PC-9 (cell line): ENCODE results near the gene GZF1. TPM values are rescaled to one million over a fixed set of nuclear protein-coding genes. Genes with fewer than 3 reads are reported as not detected.

Source experiments
- BruUV-seq: library from RNA; stranded (reverse); fragments of 400-500 nt; replicated peaks from 2 replicates; lab custom pipeline; 2021; lab: Mats Ljungman, UMichigan
- CTCF ChIA-PET: fragments of 300-600 bp; sonication (Branson Sonifier 250); formaldehyde crosslinking; loops from one replicate; lab custom pipeline; 2022; ENCODE audit warnings: antibody characterized with exemption; lab: Charles Lee
- POLR2A ChIA-PET: fragments of 300-600 bp; sonication (Branson Sonifier 250); formaldehyde crosslinking; loops from one replicate; lab custom pipeline; 2022; ENCODE audit warnings: antibody characterized with exemption; ENCODE audit not compliant: unreplicated experiment; lab: Charles Lee
- DNase-seq, 2 experiments: peaks; one replicate each; pipeline versions ENCODE4 v3.0.0 to v3.0.0-alpha.2; 2015 to 2022; ENCODE audit warnings: mixed read lengths in 1 of 2
- H2AFZ ChIP-seq: fragments of 200-600 bp; sonication (generic); 2 replicates; pipeline ENCODE4 v1.8.1; 2017; ENCODE audit warnings: antibody characterized with exemption
- H3F3A ChIP-seq: fragments of 200-600 bp; sonication (generic); 2 replicates; pipeline ENCODE4 v1.8.1; 2017; ENCODE audit warnings: antibody characterized with exemption, mild to moderate bottlenecking, low read depth; ENCODE audit not compliant: insufficient read depth
- H3K27ac ChIP-seq: fragments of 200-600 bp; sonication (generic); 2 replicates; pipeline ENCODE4 v1.6.1; 2016; ENCODE audit warnings: mixed run types
- H3K27me3 ChIP-seq: fragments of 200-600 bp; sonication (generic); 2 replicates; pipeline ENCODE4 v1.6.1; 2016; ENCODE audit warnings: low read depth, mixed run types; ENCODE audit not compliant: insufficient read depth
- H3K36me3 ChIP-seq: fragments of 200-600 bp; sonication (generic); 2 replicates; pipeline ENCODE4 v1.6.1; 2016; ENCODE audit warnings: low read depth, mixed run types
- H3K4me1 ChIP-seq: fragments of 200-600 bp; sonication (generic); replicated peaks from 2 replicates; pipeline ENCODE4 v1.6.1; 2016; ENCODE audit warnings: mixed run types; ENCODE audit not compliant: insufficient read depth
- H3K4me2 ChIP-seq: fragments of 200-600 bp; sonication (generic); 2 replicates; pipeline ENCODE4 v1.6.1; 2017; ENCODE audit warnings: mixed run types
- H3K4me3 ChIP-seq: fragments of 200-600 bp; sonication (generic); 2 replicates; pipeline ENCODE4 v1.6.1; 2016; ENCODE audit warnings: mixed run types
- H3K79me2 ChIP-seq: fragments of 200-600 bp; sonication (generic); 2 replicates; pipeline ENCODE4 v1.6.1; 2017; ENCODE audit warnings: low read depth, mixed run types
- H3K9me2 ChIP-seq: fragments of 200-600 bp; sonication (generic); 2 replicates; pipeline ENCODE4 v1.8.1; 2017; ENCODE audit warnings: mild to moderate bottlenecking; ENCODE audit not compliant: insufficient read depth
- H3K9me3 ChIP-seq: fragments of 200-600 bp; sonication (generic); 2 replicates; pipeline ENCODE4 v1.8.1; 2016; ENCODE audit warnings: low read depth; ENCODE audit not compliant: insufficient read depth
- H4K20me1 ChIP-seq: fragments of 200-600 bp; sonication (generic); 2 replicates; pipeline ENCODE4 v1.8.1; 2017; ENCODE audit not compliant: insufficient read depth
- CTCF ChIP-seq: fragments of 200-600 bp; sonication (generic); conservative IDR thresholded peaks from 2 replicates; pipeline ENCODE4 v1.6.1; 2017; ENCODE audit warnings: mixed run types, antibody characterized with exemption, mild to moderate bottlenecking, moderate library complexity
- EZH2 ChIP-seq: fragments of 200-600 bp; sonication (generic); IDR thresholded peaks from 2 replicates; pipeline ENCODE4 v1.8.0; 2017; ENCODE audit warnings: antibody characterized with exemption, low read depth
- intact Hi-C: fragments of 100-400 bp; cut with micrococcal nuclease; formaldehyde crosslinking; loops from one replicate; pipeline ENCODE4 v1.10.0; 2022; ENCODE audit not compliant: unreplicated experiment
- total RNA-seq: library from RNA; stranded (reverse); gene quantifications from 2 replicates; pipeline ENCODE4 v1.2.3, GENCODE V29; 2021

GZF1 gene
- total RNA-seq, 1 experiment from 2014 or later = 8.1 TPM

- Histone ChIP-seq H3K9me2 (no peaks in the 10 kb centered on the region), H3K79me2 (no peaks in the 10 kb centered on the region), H3F3A (no peaks in the 10 kb centered on the region), H4K20me1 (no peaks in the 10 kb centered on the region), H3K36me3 (no peaks in the 10 kb centered on the region), H3K27me3 (no peaks in the 10 kb centered on the region), H3K4me1 (no peaks in the 10 kb centered on the region; the same call in 1 of the 2 replicates), H2AFZ (no peak overlapping the region), H3K4me3 (no peak overlapping the region), H3K27ac (no peak overlapping the region), H3K9me3 (no peaks in the 10 kb centered on the region), H3K4me2 (no peak overlapping the region)
- no TSS peak for BruUV-seq
- POLR2A ChIA-PET = no interaction called here
- CTCF ChIA-PET = no interaction called here
- intact Hi-C loops = no loop called here
- DNase-seq = no peak
- TF ChIP-seq CTCF = no peak
- no peak for TF ChIP-seq EZH2
Observed at GRCh38 chr20:23332467-23332866, 29.5 kb upstream of the GZF1 start.

GRCh38 chr20:23334111-23334510, 27.9 kb upstream of the GZF1 start:
- no TSS peak for BruUV-seq
- Histone ChIP-seq H3K4me2 (no peak overlapping the region), H3F3A (no peaks in the 10 kb centered on the region), H3K9me3 (no peaks in the 10 kb centered on the region), H3K4me1 (no peaks in the 10 kb centered on the region; the same call in 1 of the 2 replicates), H3K27ac (no peak overlapping the region), H2AFZ (no peak overlapping the region), H3K36me3 (no peaks in the 10 kb centered on the region), H3K9me2 (no peaks in the 10 kb centered on the region), H3K79me2 (no peaks in the 10 kb centered on the region), H3K4me3 (no peak overlapping the region), H3K27me3 (no peaks in the 10 kb centered on the region), H4K20me1 (no peaks in the 10 kb centered on the region)
- TF ChIP-seq EZH2 = no peak
- no peak for TF ChIP-seq CTCF
- intact Hi-C loops = no loop called here
- no peak for DNase-seq
- ChIA-PET POLR2A (no interaction called here), CTCF (no interaction called here)

- Histone ChIP-seq H3K9me2 (no peaks in the 10 kb centered on the region), H3K9me3 (no peaks in the 10 kb centered on the region), H3K79me2 (no peaks in the 10 kb centered on the region), H3F3A (no peaks in the 10 kb centered on the region), H4K20me1 (no peaks in the 10 kb centered on the region), H3K36me3 (no peaks in the 10 kb centered on the region), H3K4me3 (no peak overlapping the region), H3K27me3 (no peaks in the 10 kb centered on the region), H3K27ac (no peak overlapping the region), H3K4me2 (no peak overlapping the region), H3K4me1 (no peaks in the 10 kb centered on the region; the same call in 1 of the 2 replicates), H2AFZ (no peak overlapping the region)
- BruUV-seq = no TSS peak
- DNase-seq = no peak
- no peak for TF ChIP-seq CTCF
- TF ChIP-seq EZH2 = no peak
- ChIA-PET CTCF (no interaction called here), POLR2A (no interaction called here)
- intact Hi-C loops = no loop called here
Observed at GRCh38 chr20:23335521-23335920, 26.5 kb upstream of the GZF1 start.
